GM15510 (cell line): Measurements from ENCODE around the gene ST7.

Experiments
- POLR2A ChIP-seq: IDR thresholded peaks from 3 replicates; pipeline ENCODE4 v1.6.1; 2011; ENCODE audit warnings: borderline replicate concordance; ENCODE audit not compliant: insufficient read length; ENCODE audit errors: extremely low read depth

The ST7 gene

DNA sequence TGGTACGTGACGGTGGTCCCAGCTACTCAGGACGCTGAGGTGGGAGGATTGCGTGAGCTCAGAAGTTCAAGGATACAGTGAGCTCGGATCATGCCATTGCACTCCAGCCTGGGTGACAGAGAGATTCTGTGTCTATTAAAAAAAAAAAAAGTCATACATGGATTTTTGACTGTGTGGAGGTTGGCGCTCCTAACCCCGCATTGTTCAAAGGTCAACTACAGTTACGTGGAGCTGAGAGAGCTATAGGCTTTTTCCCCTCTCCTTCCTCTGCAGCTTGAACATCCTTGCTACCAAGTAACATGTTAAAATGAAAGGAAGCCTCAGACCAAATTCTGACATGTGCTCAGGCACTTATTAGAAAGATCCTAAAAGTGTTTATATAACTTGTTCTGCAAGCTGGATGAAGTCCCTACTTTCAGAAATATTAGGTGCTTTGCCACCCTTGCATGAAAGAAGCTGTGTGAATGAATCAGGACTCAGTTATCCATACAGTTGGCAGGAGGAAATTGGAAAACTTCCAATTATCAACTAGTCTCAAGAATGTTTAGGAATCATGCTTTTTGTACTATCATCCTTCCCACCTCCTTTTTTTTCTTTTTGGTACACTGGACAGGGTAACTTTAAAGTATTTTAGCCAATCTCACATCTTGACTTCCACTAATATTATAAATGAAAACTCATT, 12.5 kb upstream of the ST7 start:
- TF ChIP-seq POLR2A: no peak

- no peak for TF ChIP-seq POLR2A
These were observed 10.8 kb upstream of the ST7 start for GRCh38 chr7:116942504-116942903.

- no peak for TF ChIP-seq POLR2A
These were observed 4.4 kb upstream of the ST7 start for GRCh38 chr7:116948934-116949333.

DNA sequence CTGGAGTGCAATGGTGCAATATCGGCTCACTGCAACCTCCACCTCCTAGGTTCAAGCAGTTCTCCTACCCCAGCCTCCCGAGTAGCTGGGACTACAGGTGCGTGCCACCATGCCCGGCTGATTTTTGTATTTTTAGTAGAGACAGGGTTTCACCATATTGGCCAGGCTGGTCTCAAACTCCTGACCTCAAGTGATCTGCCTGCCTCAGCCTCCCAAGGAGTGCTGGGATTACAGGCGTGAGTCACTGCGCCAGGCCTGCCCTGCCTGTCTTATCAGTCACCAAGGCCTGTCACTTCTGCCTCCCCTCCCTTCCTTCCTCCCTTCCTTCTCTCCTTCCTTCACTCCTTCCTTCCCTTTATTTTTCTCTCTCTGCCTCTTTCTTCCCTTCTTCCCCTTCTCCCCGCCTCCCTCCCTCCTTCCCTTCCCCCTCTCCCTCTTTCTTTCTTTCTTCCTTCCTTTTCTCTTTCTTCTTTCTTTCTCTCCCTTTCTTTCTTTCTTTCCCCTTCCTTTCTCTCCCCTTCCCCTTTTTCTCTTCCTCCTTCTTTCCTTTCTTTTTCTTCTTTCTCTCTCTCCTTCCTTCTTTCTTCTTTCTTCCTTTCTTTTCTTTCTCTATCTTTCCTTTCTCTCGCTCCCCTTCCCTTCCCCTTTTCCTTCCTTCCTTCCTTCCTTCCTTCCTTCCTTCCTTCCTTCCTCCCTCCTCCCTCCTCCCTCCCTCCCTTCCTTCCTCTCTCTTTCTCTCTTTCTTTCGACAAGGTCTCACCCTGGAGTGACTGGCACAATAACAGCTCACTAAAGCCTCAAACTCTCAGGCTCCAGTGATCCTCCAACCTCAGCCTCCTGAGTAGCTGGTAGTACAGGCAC, 3.1 kb upstream of the ST7 start:
- TF ChIP-seq POLR2A: no peak

GRCh38 chr7:116950889-116951351, 2.4 kb upstream of the ST7 start:
- TF ChIP-seq POLR2A: no peak

DNA sequence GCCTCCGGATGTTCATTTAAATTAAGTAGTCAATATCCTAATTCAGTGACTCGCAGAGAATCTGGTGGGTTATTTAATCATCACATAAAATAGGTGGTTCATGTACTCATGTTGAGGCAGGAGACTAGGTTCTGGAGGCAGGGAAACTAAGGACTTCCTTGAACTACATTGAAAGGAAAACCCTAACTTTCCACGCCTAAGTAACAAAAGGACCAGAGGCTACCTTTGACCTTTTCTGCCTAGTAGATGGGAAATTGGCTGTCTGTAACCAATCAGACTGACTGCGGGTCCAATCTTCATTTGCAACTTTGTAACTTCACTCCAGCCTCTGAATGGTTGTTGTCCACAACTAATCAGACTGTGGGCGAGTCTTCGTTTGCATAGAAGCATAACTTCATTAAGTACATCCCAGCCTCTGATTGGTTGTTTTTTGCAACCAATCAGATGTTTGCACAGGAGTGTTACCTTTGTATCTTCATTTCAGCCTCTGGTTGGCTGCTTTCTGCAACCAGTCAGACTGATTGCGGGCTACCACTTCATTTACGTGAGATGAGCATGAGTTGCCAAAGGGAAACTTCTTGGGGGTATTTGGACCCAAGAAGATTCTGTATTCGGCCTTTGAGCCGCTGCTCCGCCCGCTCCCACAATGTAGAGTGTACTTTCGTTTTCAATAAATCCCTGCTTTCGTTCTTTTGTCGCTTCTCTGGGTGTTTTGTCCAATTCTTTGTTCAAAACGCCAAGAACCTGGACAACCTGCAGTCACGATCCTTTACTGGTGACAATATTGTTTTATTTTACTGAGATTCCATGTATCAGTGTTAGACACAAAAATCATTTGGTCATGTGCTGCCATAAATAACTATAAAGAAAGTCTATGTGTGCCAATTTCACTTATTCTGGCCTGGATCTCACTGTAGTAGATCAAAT, 1.7 kb upstream of the ST7 start:
- TF ChIP-seq POLR2A: no peak

DNA sequence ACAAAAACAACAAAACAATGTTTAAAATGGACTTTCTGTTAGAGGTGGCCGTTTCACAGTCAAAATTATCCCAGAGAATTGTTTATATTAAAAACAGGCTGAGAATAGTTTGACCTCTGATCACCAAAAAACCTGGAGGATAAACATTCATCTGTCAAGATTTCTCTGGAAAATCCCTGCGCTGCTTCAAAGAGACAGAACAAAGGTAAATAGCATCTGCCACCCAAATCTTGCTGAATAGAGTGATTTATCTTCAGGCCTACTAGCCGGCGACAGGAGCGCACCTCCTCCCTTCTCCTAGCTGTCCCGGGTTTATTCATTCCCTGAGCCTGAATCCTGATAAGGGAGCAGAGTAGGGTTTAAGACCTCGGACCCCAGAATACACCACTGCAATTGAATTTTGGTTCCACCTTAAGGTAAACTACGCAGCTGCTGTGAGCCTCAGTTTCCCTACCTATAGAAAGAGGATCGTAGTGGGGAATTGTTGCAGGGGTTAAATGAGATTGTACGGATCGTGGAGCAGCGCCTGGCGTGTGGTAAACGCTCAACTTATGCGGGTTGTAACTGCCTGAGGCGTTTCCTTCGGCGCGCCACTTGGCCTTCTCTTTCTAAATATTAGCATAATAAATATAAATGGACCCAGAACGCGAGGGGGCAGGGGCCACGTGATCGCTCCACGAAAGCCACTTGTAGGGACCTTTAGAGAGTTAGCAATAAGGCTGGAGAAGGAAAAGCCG, 498 bp upstream of the ST7 start:
- no peak for TF ChIP-seq POLR2A

GRCh38 chr7:116953906-116954838, 871 bp downstream of the ST7 start:
- TF ChIP-seq POLR2A: no peak

DNA sequence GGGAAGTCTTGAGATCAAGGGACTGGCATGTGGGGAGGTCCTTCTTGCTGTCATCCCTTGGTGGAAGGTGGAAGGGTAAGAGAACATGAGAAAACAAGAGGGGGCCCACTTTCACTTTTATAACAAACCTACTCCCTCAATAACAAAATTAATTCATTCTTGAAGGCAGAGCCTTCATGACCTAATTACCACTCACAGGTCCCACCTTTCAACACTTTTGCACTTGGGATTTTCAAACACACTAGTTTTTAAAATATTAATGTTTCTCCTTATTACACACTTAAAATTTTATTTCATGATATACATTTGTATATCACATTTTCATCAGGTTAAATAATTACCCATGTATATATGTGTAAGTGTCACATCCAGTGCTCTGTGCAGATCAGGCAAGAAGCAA, 2.0 kb downstream of the ST7 start:
- TF ChIP-seq POLR2A: no peak

DNA sequence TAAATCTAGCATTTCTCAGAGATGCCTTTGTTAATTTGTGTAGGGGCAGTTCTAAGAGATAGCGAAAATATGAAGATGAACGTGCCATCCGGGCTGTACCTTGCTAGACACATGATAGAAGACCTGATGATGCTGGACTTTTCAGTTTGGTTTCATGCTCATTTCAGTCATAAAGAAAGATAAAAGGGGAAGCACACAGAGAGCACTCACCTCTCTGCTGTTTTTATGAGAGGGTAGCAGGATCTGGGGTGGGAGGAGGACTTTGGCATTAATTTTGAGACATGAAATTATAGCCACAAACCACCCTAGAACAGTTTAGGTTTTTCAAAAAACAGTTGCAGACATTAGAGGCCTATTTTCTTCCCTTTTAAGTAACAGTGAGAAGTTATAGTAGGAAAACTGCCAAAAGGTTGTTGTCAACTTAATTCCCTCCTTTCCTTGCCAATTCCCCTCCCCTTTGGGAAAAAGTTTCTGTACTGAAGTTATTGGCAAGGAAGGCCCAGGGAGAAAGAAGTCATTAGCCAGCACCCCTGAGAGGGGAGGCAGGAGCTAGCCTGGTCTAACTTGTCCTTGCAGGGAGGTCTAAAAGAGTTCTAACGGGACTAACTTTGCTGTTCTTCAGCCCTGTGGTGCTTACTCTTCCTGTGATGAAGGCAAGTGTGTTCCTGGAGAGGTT, 2.6 kb downstream of the ST7 start:
- no peak for TF ChIP-seq POLR2A

- TF ChIP-seq POLR2A: no peak
These were observed 3.1 kb downstream of the ST7 start for GRCh38 chr7:116956477-116956804.

DNA sequence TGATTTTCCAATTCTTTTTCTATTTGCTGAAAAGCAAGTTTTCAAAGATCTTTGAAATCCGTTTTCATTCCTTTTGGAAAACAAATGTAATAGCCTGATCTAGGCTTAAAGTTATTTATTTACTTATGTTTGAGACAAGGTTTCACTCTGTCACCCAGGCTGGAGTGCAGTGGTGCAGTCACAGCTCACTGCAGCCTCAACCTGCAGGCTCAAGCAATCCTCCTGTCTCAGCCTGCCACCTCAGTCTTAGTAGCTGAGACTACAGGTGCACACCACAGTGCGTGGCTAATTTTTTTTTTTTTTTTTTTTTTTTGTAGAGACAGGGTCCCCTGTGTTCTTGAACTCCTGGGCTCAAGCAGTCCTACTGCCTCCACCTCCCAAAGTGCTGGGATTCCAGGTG, 4.6 kb downstream of the ST7 start:
- no peak for TF ChIP-seq POLR2A

- TF ChIP-seq POLR2A: no peak
These were observed 9.9 kb downstream of the ST7 start for GRCh38 chr7:116963234-116963633.
